Fibroblast of the conjunctiva (primary cell): ENCODE data around the gene APPL2.
"Not testable (repeated sequence)": the region's sequence is repeated elsewhere in the genome, so short reads cannot be mapped to it uniquely, and the experiment has no call there.

Experiments used
- DNase-seq: peaks from one replicate; pipeline ENCODE4 v3.0.0-alpha.2; 2010; ENCODE audit warnings: low read depth

The APPL2 gene

DNA sequence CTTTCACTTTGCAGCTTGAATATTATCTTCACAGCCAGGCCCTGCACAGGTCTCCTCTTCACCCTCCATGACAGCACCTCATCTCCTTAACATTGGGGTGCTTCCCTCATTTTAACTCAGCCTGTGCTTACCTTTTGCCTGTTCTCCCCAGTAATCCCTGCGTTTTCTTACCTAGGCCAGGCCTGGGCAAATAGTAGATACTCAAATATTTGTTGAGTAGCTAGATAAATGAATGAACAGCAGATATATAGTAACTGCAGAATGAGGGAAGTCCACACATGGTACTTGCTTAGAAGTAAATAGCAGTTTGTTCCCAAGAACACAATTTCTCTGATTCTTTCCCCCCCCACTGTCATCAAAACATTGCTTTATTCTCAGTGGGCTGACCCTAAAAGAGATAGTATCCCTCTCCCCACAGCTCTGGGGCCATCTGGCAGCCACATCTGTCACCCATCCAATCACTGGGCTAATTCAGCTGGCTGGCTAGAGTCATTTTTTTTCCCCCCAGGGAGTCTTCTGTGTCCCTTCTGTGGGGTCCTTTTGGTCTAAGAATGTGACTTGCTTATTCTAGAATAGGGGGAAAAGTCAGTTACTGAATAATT lies 43.2 kb downstream of the APPL2 start:
- no peak for DNase-seq

DNA sequence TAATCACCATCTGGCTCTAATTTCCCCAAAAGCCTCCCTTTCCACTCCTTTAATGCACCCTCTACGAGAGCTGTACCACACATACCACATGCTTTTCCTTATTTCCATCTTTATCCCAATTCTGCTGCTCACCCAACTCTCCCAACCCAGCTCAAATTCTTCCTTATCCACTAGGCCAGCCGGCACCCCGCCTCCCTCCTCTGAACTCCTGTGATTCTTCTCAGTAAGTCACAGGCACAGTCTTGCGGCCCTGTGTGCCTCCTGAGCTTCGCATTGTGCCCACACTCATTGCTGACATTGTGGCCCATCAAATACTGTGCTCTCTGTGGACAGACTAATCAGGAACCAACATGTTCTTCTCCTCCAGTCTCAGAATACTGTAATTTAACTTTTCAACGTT lies 45.4 kb downstream of the APPL2 start:
- DNase-seq, result no peak

DNA sequence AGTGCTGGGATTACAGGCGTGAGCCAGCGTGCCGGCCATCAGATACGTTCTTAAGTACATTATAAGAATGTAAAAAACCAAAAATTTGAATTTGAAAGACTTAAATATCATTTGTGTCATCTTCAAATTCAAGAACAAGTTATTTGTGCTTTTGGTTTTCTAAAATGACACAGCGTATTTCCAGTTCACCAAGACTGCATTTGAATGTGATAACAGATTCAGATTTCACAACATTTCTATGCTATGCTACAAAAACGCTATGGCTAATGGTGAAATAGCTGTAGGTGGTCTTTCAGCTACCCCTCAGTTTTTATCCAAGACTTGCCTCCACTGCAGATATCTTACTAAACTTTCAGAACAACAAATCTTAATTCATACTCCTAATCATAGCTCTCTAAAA lies 46.7 kb downstream of the APPL2 start:
- no peak for DNase-seq

DNA sequence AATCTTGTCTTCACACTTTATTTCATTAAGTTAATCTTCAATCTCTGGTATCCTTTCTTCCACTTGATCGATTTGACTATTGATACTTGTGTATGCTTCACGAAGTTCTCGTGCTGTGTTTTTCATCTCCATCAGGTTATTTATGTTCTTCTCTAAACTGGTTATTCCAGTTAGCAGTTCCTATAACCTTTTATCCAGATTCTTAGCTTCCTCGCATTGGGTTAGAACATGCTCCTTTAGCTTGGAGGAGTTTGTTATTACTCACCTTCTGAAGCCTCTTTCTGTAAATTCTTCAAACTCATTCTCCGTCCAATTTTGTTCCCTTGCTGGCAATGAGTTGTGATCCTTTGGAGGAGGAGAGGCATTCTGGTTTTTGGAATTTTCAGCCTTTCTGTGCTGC lies 52.0 kb downstream of the APPL2 start:
- DNase-seq, result not testable (repeated sequence)

DNA sequence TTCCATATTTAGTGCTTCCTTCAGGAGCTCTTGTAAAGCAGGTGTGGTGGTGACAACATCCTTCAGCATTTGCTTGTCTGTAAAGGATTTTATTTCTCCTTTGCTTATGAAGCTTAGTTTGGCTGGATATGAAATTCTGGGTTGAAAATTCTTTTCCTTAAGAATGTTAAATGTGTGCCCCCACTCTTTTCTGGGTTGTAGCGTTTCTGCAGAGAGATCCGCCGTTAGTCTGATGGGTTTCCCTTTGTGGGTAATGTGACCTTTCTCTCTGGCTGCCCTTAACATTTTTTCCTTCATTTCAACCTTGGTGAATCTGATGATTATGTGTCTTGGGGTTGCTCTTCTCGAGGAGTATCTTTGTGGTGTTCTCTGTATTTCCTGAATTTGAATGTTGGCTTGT lies 52.6 kb downstream of the APPL2 start:
- not testable (repeated sequence) for DNase-seq

DNA sequence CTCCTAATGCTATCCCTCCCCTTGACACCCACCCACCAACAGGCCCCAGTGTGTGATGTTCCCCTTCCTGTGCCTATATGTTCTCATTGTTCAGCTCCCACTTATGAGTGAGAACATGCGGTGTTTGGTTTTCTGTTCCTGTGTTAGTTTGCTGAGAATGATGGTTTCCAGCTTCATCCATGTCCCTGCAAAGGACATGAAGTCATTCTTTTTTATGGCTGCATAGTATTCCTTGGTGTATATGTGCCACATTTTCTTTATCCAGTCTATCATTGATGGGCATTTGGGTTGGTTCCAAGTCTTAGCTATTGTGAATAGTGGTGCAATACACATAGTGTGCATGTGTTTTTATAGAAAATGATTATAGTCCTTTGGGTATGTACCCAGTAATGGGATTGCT lies 56.9 kb downstream of the APPL2 start:
- DNase-seq, result not testable (repeated sequence)

DNA sequence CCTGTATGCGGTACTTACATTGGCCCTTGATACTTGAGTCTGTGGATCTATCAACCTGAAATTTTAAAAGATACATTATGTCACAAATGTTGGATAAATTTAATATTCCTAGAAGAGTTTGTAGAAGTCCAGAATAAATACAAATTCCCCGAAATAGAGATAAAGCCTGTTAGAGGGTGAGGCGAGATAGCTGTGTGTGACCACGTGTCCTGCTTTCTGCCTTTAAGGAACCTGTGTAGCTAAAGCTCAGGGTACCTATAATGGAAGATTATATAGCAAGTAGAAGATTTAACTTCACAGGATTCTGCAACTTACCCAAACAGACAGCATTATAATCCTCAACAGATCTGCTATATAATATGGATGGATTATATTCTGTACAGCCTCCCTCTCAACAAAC lies 58.8 kb downstream of the APPL2 start:
- no peak for DNase-seq

DNA sequence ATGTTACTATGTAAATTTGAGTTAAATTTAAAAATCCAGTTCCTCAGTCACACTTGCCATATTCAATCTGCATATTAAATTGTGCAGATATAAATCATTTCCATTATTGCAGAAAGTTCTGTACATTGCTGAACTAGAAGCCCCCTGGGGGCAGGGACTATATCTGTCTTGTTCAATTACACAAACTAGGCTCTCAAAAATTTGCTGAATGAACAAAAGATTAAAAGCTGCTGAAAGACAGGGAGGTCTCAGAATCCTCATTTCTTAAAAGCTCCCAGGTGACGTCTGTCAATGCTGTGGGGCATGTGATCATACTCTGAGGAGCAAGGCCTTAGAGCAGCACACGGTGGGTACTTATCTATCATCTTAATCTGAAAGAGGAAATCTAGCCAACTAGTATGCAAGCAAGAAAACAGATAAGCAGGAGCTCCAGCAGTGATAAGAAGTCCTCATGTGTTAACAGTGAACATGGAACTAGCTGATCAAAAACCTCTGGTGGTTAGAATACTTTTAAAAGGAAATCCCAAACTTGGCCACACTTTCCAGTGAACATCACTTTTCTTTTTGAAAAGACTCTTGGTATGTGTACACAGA lies 60.5 kb downstream of the APPL2 start:
- no peak for DNase-seq

DNA sequence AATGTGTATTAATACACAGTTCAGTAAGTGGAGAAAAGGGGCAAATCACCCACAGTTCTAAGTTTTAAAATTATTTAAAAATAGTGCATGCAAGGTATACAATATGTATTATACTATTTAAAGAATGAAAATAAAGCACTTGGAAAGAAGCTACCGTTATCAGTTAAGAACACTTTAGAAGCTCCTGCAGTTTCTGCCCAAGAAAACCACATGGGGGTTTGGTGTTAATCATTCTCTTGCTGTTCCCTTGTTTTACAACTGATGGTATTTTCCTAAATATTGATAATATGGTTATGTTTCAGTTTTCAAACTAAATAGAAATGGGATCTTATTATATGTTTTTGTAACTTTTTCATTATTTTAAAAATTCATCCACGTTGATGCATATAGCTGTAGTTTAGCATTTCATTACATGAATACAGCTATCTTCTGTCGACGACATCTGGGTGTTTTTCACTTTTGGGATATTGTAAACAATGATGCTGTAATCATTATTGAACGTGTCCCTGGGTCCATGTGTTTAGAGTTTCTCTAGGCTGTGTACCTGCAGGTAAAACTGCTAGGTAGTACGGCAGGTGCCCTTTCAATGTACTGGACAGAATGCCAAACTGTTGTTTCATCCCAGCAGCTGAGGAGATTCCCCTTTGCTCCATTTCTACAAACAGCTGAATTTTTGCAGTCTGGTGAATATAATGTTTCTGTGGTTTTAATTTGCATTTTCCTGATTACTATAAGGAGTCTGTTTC lies 64.1 kb downstream of the APPL2 start:
- no peak for DNase-seq

DNA sequence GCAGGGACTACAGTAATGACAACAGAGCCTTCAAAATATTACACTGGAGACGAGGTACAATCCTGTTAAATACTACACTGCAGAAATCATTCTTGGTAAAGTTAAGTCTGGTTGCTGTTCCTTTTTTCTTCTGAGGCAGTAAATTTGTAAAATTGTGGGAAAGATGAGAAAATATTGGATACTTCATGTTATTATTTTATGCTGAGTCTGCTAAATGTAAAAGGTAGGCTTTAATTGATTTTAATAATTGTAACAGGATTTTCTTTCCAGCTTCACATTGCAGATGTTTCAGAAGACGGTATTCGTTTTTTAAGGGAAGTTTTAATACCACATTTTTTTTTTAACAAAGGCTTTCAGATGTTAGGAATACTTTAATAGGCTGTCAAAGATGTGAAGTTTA lies 65.8 kb downstream of the APPL2 start:
- DNase-seq, result no peak

DNA sequence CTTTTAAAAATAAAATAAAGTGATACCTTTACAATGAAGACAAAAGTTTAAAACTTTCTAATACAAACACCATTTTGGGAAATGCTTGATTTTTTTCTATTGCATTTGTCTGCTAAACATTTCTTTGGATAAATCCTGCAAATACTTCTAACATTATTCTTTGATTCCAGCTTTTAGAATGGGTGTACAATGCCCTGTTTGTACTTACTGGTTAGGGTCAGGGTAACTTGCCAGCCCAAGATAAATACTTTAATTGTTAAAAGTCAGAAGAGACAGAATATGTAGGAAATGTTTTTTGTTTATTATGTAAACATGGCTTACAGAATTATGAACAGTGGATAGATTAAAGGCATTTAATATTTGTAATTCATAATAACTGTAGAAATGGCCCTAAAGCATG lies 68.0 kb downstream of the APPL2 start:
- DNase-seq, result no peak

DNA sequence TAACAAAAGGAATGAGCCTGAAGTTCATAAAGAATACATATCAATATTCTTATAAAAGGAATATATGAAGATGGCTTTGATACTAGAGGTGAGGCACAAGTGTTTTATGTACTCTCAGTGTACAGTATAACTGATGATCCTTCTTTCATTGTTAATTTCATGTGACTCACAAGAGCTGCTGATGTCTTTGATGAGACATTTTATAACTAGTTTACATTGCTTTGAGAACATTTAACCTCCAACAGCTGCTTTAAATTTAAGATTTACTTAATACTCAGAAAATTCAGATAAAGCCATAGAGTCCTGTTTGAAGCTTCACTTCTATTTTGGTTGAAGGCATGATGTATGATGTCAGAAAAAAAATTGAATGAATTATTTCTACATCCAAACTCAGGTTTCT lies 68.6 kb downstream of the APPL2 start:
- peak; percentile 14 for DNase-seq

DNA sequence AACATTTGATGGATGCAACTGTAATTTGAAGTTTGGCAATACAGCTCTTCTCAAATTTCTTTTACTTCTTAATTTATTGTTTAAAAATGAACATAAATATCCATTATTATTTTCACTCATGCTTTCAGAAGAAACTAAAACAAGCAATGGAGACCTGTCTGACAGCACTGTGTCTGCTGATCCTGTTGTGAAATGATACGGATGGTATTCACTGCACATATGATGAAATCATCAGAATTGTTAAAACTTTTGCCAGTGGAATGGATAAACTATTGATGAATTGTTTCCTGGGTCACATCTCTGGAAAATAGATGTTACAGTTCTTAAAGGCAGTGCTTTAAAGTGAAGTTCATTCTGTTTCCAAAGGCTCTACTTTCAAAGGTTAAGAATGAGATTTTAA lies 69.2 kb downstream of the APPL2 start:
- DNase-seq, result no peak

DNA sequence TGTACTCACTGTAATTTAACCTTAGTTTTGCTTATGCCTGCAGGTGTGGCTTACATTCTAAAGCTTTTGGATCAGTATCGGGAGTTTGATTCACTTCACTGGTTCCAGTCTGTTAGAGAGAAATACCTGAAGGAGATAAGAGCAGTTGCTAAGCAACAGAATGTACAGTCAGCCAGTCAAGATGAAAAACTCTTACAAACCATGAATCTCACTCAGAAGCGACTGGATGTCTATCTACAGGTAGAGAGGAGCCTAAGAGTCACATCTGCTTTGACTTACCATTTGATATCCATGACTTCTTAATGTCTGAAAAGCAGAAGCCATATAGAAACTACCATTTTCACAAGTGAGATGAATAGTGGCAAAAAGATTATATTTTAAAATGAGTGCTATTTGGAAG lies 71.9 kb downstream of the APPL2 start:
- DNase-seq, result no peak

DNA sequence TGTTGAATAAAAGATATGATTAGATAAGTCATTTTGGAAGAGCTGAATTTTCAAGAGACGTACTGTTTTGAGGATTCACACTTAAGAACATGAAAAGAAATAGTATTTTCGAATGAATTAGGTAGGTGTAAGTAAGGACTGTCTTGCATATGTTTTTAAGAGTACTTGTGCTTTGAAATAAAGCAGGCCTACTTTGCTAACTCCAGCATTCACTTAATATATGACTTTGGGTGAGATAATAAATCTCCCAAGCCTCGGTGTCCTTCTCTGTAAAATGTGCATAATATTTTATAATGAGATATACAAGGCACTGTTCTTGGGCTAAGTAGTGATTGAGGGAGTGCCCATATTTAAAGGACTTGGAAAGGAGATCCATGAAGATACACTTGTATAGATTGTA lies 73.8 kb downstream of the APPL2 start:
- no peak for DNase-seq

DNA sequence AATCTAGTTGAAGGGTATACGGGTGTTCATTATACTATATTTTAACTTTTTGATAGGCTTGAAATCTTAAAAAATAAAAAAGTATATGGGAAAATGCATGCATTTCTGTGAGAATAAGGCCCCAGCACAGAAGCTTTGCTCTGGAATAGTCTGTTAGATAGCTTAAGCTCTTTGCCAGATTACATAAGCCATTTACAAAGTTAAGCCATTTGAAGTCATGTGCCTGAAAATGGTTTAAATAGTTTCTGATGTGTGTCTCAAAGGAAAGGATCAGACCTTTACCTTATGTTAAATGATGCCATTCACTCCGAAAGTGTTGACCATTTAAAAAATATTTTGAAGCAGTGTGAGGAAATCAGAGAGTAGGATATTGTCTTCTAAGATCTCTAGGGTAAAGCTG lies 77.1 kb downstream of the APPL2 start:
- DNase-seq, result no peak

DNA sequence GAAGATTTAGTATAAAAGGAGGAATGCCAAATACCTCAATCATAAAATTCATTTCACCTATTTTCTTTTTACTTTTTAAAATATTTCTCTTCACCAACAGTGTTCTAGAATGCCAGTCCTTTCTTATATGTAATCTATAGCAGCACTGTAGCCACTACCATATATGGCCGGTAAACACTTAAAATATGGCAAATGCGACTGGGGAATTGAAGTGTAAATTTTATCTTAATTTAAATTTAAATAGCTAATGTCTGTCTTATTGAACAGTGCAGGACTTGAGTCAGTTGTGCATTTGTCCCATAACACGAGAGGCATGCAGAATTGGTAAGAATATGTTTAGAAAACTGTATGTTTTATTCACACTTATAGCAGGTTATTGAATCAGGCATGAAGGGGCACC lies 78.4 kb downstream of the APPL2 start:
- DNase-seq, result no peak

DNA sequence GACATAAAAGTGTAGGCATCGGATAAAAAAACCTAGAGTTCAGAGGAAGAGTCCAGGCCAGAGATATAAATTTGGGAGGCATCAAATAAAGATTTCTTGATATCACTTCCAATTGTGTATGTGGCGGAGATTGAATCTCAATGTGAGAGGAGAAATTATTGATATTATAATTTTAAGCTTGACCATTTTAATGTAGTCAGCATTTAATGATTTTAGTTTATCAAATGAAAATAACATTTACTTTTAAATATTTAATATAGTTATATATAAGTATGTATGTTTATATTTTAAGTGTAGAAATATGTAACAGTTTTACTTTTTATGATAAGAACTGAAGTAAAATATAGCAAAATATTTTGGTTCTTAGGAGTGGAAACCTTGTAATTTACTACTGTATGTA lies 79.7 kb downstream of the APPL2 start:
- DNase-seq, result no peak

DNA sequence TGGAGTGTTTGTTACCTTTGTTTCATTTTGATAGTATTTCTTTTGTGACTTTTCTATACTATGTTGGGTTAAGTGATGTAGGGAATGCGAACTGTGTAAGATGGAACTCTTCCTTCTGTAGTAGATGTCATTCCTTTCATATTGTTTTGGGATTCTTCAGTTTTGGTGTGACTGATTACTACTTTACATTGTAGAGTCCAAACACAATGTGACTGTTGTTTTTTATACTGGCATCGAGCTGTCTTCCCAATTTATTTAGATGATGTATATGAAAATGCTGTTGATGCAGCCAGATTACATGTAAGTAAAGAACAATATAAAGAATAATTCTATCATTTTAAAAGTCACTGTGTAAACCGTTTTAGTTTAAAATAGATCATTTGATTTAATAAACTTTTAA lies 93.7 kb downstream of the APPL2 start:
- DNase-seq, result no peak

DNA sequence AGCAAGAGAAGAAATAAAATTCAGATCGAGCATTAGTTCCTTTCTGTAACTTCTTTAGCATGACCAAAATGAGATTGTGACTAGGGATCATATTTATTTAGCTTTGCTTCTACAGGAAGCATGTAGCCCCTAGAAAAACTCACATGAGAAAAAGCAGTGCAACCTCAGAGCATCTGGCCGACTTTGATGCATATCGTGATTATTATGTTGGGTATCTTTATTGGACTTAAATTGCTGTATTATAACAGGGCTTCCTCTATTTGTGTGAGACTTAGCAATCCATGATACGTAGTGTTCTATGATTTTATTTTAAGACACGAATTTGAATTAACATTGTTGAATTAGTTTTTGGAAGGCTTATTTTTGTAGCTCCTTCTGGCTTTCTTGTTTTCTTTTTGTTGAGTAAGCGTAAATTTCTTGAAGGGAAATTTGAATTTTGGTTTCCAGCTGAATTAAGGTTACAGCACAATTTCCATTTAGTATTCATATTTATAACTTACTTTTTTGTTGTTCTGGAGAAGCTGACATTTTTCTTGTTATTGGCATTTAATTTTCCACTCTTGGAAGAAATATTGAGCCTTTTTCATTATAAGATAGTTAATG lies 94.6 kb downstream of the APPL2 start:
- DNase-seq, result no peak

DNA sequence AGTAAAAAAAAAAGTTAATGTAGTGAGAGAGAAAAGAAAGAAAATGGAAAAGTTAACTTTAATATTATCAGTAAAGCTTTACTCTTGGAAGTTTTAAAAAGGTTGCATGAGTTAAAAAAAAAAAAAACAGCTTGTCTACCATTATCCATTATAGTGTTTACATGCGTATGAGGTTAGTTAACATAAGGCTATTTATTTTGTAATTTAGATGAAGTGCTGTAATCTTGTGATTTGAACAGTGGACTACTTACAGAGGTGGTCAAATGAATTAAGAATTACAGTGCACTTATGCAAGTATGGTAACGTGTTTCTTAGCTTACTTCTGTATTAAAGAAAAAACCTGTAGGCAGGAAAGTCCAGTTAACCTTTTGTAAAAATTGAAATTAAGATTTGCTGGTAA lies 97.7 kb downstream of the APPL2 start:
- no peak for DNase-seq
